AG20443 (cell line): ENCODE data around the gene MUC4.
"Not testable (repeated sequence)": the region's sequence is repeated elsewhere in the genome, so short reads cannot be mapped to it uniquely, and the experiment has no call there.

ENCODE experiments used
- DNase-seq: peaks from one replicate; pipeline ENCODE4 v3.0.0; 2012; ENCODE audit warnings: low spot score, mixed read lengths

MUC4 gene

GRCh38 chr3:195788711-195789581 is 22.8 kb downstream of the MUC4 start:
- no peak for DNase-seq

GRCh38 chr3:195785781-195786405 is 25.8 kb downstream of the MUC4 start:
- DNase-seq: not testable (repeated sequence)

DNA sequence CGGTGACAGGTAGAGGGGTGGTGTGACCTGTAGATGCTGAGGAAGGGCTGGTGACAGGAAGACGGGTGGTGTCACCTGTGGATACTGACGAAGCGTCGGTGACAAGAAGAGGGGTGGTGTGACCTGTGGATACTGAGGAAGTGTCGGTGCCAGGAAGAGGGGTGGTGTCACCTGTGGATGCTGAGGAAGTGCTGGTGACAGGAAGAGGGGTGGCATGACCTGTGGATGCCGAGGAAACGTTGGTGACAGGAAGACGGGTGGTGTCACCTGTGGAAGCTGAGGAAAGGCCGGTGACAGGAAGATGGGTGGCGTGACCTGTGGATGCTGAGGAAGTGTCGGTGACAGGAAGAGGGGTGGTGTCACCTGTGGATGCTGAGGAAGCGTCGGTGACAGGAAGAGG is 27.7 kb downstream of the MUC4 start:
- DNase-seq: not testable (repeated sequence)

- DNase-seq: not testable (repeated sequence)
These were observed 30.5 kb downstream of the MUC4 start for GRCh38 chr3:195781236-195781635.

DNA sequence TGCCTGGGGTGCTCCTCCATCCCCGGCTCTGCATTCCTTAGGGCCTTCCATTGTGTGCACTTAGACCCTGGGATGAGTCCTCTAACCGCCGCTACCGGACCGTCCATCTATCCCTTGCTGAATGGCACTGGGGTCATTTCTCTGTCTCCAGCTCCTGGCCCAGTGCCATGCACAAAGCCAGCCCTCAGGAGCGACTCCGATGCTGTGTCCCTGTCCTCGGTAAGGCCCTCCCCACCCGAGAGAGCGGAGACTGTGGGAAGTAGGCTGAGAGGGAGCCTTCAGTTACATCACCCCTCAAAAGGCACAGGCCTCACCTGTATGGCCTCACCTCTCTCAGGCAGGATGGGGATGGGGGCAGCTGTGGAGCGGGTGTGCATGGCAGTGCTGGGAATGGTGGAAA is 33.8 kb downstream of the MUC4 start:
- no peak for DNase-seq

DNA sequence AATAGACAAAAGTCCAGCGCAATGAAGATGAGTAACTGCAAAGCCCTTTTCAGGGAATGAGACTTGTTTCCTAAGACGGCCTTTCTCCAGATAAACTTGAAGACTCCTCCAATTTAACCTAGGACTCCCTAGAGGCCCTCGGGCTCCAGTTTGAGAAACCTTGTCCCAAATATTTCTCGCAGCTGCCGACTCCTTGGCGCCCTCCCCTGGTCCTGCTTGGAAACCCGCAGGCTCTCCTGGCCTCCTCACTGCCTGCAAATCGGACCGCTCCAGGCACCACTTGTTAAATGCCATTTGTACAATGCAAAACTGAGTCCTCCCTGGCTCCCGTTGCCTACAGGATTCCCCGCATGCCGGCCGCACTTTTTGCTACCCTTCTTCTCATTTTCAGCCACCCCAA is 36.8 kb downstream of the MUC4 start:
- DNase-seq: peak; percentile 80

DNA sequence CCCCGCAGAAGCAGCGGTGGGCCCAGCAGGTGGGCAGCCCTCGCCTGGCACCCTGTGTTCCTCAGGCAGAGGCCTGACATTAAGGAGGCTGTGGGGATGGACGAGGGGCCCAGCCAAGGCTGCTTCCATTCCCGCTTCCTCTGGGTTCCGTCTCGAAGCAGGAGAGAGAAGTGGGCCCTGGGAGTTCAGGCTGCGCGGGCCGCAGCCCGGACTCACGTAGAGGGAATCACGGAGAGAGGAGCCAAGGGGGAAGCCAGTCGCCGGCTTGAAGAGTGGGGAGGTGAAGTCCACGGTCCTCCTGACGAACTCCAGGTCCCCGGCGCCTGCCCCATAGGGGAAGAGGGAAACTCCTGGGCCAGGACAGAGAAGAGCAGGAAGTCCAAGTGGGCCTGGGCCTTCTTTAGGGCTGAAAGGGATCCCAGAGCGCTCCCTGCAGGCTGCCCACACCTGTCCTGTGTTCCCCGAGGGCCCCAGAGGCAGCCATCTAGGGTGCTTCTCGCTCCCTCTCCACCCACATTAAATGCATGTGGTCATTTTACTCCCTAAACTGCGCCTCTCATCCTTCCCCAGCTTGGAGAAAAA is 37.7 kb downstream of the MUC4 start:
- DNase-seq: no peak

DNA sequence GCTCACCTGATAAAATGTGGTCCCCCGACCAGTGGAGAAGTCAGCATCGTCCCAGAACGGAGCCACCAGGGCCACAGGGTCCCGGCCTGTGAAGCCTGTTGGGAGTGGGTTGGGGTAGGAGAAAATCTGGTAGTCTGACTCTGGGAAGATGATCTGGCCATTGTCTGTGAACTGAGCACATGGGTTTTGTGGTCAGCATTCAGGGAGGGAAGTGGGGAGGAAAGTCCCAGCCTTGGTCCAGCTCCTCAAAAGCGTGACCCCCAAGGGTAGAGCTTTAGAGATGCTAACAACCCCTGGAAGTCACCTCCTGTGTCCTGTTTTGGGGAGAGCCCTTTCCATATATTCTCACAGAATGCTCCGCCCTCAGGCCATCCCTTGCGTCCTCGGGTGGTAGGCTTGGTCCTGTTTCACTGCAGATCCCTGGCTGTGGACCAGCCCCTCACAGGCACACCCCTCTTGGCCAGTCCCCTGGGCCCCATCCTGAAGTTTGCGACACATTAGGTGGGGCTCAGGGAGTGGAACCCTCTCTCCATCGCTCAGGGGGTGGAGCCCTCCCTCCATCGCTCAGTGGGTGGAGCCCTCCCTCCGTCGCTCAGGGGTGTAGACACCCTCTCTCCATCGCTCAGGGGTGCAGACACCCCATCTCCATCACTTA is 40.0 kb downstream of the MUC4 start:
- no peak for DNase-seq

DNA sequence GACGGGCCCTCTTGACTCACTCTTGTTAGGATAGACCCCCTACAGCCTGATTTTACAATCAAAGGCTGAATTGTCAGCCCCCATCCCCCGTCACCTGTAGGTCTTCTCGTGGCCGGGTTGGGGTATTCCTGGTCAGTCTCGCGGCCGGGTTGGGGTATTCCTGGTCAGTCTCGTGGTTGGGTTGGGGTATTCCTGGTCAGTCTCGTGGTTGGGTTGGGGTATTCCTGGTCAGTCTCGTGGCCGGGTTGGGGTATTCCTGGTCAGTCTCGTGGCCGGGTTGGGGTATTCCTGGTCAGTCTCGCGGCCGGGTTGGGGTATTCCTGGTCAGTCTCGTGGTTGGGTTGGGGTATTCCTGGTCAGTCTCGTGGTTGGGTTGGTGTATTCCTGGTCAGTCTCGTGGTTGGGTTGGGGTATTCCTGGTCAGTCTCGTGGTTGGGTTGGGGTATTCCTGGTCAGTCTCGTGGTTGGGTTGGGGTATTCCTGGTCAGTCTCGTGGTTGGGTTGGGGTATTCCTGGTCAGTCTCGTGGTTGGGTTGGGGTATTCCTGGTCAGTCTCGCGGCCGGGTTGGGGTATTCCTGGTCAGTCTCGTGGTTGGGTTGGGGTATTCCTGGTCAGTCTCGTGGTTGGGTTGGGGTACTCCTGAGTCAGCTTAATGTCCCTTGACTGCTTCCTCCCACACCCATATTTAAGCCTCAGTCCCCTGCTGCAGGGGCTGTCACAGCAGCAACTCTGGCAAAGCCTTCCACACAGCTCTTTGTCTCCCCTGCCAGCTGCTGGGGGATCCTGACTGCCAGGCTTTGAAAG is 40.7 kb downstream of the MUC4 start:
- DNase-seq: not testable (repeated sequence)

DNA sequence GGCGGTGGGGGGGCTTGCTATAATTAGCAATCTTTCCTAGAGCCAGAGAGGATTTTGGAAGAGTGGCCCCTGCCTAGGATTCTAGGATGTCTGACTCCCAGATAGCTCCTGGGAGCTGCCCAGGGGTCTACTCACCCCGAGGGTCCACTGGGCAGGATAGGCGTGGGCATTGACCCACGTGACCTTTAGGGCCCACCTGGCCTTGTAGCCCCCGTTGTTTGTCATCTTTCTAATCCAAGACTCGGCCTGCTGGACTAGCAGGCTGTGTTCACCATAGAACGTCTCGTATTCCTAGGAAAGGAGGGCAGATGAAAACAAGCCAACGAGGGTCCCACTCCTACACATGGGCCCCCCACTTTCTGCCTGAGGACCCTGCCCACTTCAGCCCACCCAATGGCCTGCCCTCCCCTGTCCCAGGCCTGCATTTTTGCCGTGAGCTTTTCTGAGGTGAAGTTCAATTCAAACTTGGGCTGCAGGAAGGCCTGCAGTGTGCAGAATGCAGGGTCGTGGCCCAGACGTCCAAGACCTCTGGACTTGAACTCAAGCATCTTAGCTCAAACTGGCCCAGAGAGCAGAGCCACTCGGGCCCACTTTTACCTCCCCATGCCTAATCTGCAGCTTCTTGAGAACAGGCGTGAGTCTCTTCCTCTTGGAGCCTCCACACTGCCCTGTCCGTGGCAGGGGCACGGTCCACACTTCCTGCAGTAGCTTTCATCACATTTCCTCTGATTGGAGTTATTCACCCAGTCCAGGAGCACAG is 41.5 kb downstream of the MUC4 start:
- no peak for DNase-seq

GRCh38 chr3:195769551-195769950 is 42.2 kb downstream of the MUC4 start:
- DNase-seq: no peak

DNA sequence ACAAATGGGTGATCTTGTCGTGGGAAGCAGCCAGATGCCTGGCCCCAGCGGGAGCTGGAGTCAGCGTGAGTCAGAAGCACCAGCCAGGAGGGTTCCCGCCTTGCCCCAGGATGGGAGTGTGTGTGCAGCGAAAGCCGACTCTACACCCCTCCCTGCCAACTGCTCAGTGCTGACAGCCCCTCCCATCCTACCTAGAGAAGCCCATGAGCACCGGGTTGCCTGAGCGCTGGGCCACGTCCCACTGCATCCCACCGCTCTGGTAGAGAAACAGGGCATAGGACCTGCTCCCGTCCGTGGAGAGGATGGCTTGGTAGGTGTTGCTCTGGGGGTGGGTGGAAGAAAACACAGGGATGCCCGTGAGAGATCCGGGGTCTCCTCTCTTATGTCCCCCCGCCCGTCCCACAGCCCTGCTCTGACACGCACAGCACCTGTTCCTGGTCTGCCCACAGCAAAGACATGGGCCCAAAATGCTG is 42.9 kb downstream of the MUC4 start:
- no peak for DNase-seq

GRCh38 chr3:195768414-195768813 is 43.3 kb downstream of the MUC4 start:
- DNase-seq: no peak

- no peak for DNase-seq
These were observed 43.9 kb downstream of the MUC4 start for GRCh38 chr3:195767792-195768191.

- DNase-seq: no peak
These were observed 45.1 kb downstream of the MUC4 start for GRCh38 chr3:195766671-195767070.

GRCh38 chr3:195764961-195765706 is 46.6 kb downstream of the MUC4 start:
- no peak for DNase-seq

- DNase-seq: no peak
These were observed 47.6 kb downstream of the MUC4 start for GRCh38 chr3:195763843-195764825.

DNA sequence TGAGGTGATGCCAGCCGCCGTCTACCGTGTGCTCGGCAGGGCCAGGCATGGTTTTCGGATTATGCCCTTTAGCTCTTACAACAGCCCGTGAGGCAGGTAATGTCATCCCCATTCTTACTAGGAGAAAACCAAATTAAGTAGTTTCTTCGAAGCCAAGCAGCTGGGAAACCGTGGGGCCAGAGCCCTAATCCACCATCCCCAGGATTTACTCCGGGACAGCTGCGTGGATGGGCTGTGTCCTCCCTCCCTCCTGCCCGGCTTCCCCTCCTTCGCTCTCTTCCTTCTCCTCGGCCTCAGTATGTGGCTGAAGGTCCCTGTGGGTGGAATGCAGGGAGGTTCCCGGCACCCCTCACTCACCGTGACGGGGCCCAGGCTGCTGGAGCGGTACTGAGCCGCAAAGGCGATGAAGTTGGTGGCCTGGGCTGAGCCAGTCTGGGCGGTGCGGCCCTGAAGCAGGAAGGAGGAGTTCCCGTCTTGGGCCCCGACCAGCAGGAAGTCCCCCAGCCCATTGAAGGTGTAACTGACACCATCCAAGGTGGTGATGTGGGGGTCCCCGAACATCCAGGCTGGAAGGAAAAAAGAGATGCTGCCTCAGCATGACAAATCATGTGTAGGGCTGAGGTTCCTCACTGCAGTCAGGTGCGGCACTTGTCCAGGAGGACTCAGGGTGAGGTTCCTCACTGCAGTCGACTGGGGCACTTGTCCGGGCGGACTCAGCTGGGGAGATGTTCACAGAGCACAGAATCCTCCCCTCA is 48.5 kb downstream of the MUC4 start:
- no peak for DNase-seq
